Small intestine (tissue), 7 donors: ENCODE results near the gene CACNA2D3. TPM values are rescaled to one million over a fixed set of nuclear protein-coding genes. Genes with fewer than 3 reads are reported as not detected.
"Not testable (repeated sequence)": the region's sequence is repeated elsewhere in the genome, so short reads cannot be mapped to it uniquely, and the experiment has no call there.

ENCODE experiments used
- DNase-seq, 2 donors: peaks; one replicate each; pipeline versions ENCODE4 v3.0.0 to v3.0.0-alpha.2; 2013
- FAIRE-seq: peaks from 2 replicates; lab custom pipeline; 2012; peaks lifted over from hg19 to GRCh38; lab: Jason Lieb, UNC
- H3K27ac ChIP-seq, 3 donors: one replicate each; pipeline ENCODE4 v1.5.1; 2013; ENCODE audit warnings: low read length in 2 of 3, mild to moderate bottlenecking in 2 of 3, control low read depth in 1 of 3, inconsistent platforms in 1 of 3, low read depth in 1 of 3, moderate library complexity in 1 of 3
- H3K27me3 ChIP-seq, 3 donors: one replicate each; pipeline ENCODE4 v1.6.1; 2013; ENCODE audit warnings: low read length in 3 of 3, inconsistent platforms in 1 of 3; ENCODE audit not compliant: control insufficient read depth in 3 of 3, insufficient read depth in 3 of 3
- H3K36me3 ChIP-seq, 3 donors: one replicate each; pipeline ENCODE4 v1.6.1; 2013; ENCODE audit warnings: low read length in 3 of 3, inconsistent platforms in 1 of 3, low read depth in 1 of 3, mild to moderate bottlenecking in 1 of 3, moderate library complexity in 1 of 3; ENCODE audit not compliant: control insufficient read depth in 3 of 3, insufficient read depth in 2 of 3
- H3K4me1 ChIP-seq, 3 donors: one replicate each; pipeline ENCODE4 v1.6.1; 2013; ENCODE audit warnings: low read length in 2 of 3, inconsistent platforms in 1 of 3, low read depth in 1 of 3, mild to moderate bottlenecking in 1 of 3, moderate library complexity in 1 of 3; ENCODE audit not compliant: control insufficient read depth in 3 of 3, insufficient read depth in 2 of 3
- H3K4me3 ChIP-seq, 3 donors: one replicate each; pipeline ENCODE4 v1.5.1; 2013; ENCODE audit warnings: low read length in 3 of 3, control low read depth in 1 of 3, inconsistent platforms in 1 of 3, low read depth in 1 of 3, mild to moderate bottlenecking in 1 of 3, moderate library complexity in 1 of 3
- H3K9me3 ChIP-seq, 2 donors: one replicate each; pipeline ENCODE4 v1.6.1; 2013; ENCODE audit warnings: low read depth in 1 of 2, low read length in 1 of 2; ENCODE audit not compliant: control insufficient read depth in 2 of 2, insufficient read depth in 1 of 2
- WGBS, 3 donors: extraction: QIAGEN DNeasy Blood & Tissue Kit; methylation state at CpG; one replicate each; pipeline ENCODE4 v1.1.7; 2013; 5-methylcytosine and 5-hydroxymethylcytosine counted together
- polyA plus RNA-seq, 4 donors: library from polyadenylated mRNA; stranded (reverse) in 3 of 4; unstranded in 1 of 4; fragments of 200-250 nt in 3 of 4; fragments of 120-200 nt in 1 of 4; gene quantifications; one replicate each; pipeline versions ENCODE4 v1.2.1 to v1.2.3, GENCODE V29; 2013
- donor health status: healthy with polysubstance abuse.
- donor health status: control.
- donor health status: control.
- donor health status: Bipolar disorder and iron deficiency.
- donor health status: healthy.

The CACNA2D3 gene
- polyA plus RNA-seq, 4 donors = 0.27 to 0.61 TPM; not detected in 2

DNA sequence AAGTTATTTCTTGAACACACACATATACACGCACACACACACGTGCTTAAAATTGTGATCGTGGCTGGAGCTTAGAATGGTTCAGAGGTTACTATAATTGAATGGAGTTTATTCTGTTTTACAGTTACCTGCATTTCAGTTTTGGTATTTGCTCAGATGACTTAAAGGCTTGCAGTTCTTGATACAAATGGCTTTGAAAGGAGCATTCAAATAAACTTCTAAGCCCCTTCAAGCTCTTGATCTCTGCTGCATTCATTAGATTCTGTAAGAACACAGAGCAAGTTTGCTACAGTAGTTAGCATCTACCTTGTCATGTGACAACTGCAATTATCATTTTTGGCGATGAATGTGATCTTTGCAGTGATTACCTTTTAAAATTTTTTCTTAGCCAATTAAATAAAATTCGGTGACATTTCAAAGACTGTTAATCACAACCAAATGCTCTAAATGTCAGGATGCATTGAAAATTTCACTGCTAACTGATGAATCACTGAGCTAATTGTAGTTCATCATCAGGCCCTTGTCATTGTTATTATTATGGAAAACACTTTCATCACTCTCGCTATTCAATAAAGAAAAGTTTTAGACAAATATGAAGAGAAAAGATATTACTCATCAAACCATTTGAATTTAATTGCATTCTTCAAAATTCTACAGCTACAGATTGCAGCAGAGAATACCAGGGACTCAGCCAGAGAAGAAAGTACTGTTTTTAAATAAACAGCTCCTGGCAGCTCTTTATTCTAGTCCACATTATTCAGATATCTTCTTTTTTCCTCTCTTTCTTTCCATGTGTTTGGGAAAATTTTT is 509.4 kb downstream of the CACNA2D3 start:
- WGBS, 3 donors = 79 to 83% (median 81%) methylated on average over 6 of the region's 6 CpGs
- no peaks in the 10 kb centered on the region for H3K4me1 ChIP-seq
- FAIRE-seq = no peak
- no peak overlapping the region for H3K27ac ChIP-seq
- no peaks in the 10 kb centered on the region for H3K36me3 ChIP-seq
- H3K9me3 ChIP-seq = no peaks in the 10 kb centered on the region
- H3K4me3 ChIP-seq = no peak overlapping the region
- DNase-seq = no peak
- H3K27me3 ChIP-seq = no peaks in the 10 kb centered on the region

DNA sequence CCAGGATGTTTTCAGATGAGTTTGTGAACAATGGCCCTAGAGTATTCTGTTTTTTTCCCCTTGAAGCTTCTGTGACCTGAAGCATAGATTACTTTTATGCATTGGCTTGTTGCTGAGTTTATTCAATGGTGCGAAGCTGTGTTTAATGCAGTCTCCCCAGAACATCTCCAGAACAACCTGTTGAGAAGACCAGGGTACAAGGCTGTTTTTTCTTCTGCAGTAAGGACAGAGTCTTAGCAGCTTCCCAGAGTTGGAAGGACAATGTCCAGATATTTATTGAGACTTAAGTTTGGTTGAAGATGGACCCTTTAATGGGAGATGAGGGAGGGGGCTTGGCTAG is 509.9 kb downstream of the CACNA2D3 start:
- DNase-seq (no peak), FAIRE-seq (no peak)
- H3K4me1 ChIP-seq = no peaks in the 10 kb centered on the region
- H3K4me3 ChIP-seq = no peak overlapping the region
- H3K27ac ChIP-seq = no peak overlapping the region
- WGBS, 3 donors = 90 to 96% (median 92%) methylated on average over 1 of the region's 1 CpG
- no peaks in the 10 kb centered on the region for H3K27me3 ChIP-seq
- no peaks in the 10 kb centered on the region for H3K36me3 ChIP-seq
- H3K9me3 ChIP-seq = no peaks in the 10 kb centered on the region

DNA sequence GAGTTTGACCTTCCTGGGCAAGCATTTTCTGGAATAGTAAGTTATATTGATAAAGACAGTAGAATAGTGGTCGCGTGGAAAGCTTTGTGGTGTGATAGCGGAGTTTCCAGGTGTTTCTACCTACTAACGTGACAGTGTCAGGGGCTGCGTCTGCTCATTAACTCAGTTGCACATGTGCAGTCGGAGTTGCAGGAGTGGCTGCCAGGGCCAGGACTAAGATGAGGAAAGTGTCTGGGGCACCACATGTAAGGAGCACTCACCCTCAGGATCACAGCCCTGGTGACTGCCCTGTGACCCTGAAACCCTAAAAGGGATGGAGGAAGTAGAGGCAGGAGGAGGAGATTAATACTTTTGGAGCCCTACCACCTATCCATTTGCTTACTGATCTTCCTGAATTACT is 510.5 kb downstream of the CACNA2D3 start:
- Histone ChIP-seq H3K27me3 (no peaks in the 10 kb centered on the region), H3K27ac (no peak overlapping the region), H3K9me3 (no peaks in the 10 kb centered on the region), H3K4me1 (no peaks in the 10 kb centered on the region), H3K4me3 (no peak overlapping the region), H3K36me3 (no peaks in the 10 kb centered on the region)
- FAIRE-seq = no peak
- no peak for DNase-seq
- 93 to 96% (median 95%) methylated on average over 6 of the region's 6 CpGs for WGBS, 3 donors

DNA sequence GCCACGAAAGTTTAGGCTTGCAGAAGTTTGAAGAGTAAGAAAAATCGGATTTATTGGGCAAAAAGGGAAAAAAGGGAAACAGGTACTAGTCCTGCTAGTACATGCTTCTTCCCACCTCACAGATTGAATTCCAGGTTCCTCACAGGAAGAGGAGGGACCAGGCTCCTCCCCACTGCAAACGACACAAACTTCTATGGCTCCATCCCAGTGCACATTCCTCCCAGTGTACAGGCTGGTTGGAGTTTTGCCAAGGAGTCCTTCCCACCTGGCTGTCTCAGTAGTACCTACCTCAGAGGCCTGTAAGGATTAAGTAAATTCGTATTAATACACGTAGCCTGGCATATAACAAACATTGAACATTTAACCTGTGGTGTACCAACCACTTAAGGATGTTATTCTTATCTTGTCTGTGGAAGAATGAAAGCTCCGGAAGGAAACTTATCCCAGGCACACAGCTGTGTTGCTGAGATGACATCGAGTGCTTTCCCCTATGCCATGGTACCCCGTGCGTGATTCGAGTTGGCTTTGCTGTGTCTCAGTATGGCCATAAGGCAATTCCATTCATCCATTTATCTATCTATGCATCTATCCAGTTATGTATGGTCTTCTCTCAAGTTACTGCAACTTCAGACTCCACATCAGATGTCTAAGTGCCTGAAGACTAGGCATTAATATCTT is 511.2 kb downstream of the CACNA2D3 start:
- FAIRE-seq (no peak), DNase-seq (no peak)
- WGBS, 3 donors = 70 to 71% (median 71%) methylated on average over 10 of the region's 10 CpGs
- H3K9me3 ChIP-seq = no peaks in the 10 kb centered on the region
- no peak overlapping the region for H3K27ac ChIP-seq
- H3K27me3 ChIP-seq = no peaks in the 10 kb centered on the region
- no peaks in the 10 kb centered on the region for H3K4me1 ChIP-seq
- H3K4me3 ChIP-seq = no peak overlapping the region
- no peaks in the 10 kb centered on the region for H3K36me3 ChIP-seq

DNA sequence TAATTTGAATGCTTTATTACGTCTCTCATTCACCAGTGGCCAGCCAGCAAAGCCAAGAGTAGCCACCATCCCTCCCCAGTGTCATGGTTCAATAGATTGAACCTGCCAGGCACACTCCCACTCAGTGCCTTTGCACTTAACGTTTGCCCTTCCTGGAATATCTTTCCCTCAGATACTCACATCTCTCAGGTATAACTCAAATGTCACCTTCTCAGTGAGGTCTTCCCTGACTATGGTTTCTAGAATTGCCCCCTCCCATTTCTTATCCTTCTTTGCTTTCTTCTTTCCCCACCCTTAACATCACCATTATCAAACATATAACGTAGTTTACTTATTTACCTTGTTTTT is 511.7 kb downstream of the CACNA2D3 start:
- H3K27me3 ChIP-seq = no peaks in the 10 kb centered on the region
- 69 to 80% (median 69%) methylated on average over 3 of the region's 3 CpGs for WGBS, 3 donors
- H3K4me3 ChIP-seq = no peak overlapping the region
- no peak overlapping the region for H3K27ac ChIP-seq
- H3K9me3 ChIP-seq = no peaks in the 10 kb centered on the region
- no peaks in the 10 kb centered on the region for H3K4me1 ChIP-seq
- FAIRE-seq = no peak
- H3K36me3 ChIP-seq = no peaks in the 10 kb centered on the region
- DNase-seq = no peak

DNA sequence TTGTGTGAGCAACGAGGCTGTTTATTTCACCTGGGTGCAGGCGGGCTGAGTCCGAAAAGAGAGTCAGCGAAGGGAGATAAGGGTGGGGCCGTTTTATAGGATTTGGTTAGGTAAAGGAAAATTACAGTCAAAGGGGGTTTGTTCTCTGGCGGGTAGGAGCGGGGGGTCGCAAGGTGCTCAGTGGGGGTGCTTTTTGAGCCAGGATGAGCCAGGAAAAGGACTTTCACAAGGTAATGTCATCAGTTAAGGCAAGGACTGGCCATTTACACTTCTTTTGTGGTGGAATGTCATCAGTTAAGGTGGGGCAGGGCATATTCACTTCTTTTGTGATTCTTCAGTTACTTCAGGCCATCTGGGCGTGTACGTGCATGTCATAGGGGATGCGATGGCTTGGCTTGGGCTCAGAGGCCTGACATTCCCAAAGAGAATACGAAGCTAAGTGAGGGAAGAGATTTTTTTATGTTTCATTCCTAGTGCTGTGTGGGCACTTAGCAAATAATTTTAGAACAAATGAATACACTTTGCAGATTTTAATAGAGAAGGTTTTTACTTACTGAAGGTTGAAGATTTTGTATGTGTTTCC is 517.5 kb downstream of the CACNA2D3 start:
- H3K4me3 ChIP-seq, H3K27me3 ChIP-seq, H3K27ac ChIP-seq, H3K36me3 ChIP-seq, FAIRE-seq, H3K4me1 ChIP-seq, DNase-seq, H3K9me3 ChIP-seq: not testable (repeated sequence)
- 39 to 45% (median 43%) methylated on average over 12 of the region's 12 CpGs for WGBS, 3 donors

DNA sequence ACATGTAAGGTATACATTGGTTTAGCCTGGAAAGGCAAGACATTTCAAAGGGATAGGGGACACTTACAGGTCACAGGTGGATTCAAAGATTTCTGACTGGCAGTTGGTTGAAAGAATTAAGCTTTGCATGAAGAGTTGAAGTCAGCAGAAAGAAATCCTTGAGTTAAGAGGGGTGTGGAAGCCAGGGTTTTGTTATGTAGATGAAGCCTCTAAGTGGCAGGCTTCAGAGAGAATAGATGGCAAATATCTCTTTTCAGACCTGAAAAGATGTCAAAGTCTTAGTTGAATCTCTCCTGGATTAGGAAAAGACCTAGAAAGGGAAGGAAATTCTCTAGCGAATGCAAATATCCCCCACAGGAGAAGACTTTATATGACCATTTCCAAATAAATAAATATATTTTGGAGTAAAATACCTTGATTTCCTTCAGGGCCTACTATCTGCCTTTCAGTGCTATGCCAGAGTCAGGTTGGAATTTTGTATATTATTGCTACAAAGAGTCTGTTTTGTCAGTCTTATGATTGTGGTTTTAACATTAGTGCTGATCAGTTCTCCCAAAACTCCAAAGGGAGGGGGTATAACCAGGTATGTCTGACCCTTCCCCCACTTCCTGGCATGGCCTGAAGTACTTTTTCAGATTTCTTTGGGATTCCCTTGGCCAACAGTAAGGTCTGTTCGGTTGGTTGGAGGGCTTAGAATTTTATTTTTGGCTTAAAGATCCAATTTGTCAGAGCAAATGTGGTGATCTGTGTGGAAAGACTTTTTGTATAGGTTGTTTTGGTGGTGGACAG is 519.1 kb downstream of the CACNA2D3 start:
- H3K27ac ChIP-seq = no peak overlapping the region
- H3K4me3 ChIP-seq = no peak overlapping the region
- 67 to 78% (median 71%) methylated on average over 2 of the region's 2 CpGs for WGBS, 3 donors
- peaks cover 0 to 6% (median 0%) of the 10 kb centered on the region in 3 donors for H3K27me3 ChIP-seq
- FAIRE-seq (no peak), DNase-seq (no peak)
- H3K36me3 ChIP-seq = no peaks in the 10 kb centered on the region
- H3K9me3 ChIP-seq = no peaks in the 10 kb centered on the region
- H3K4me1 ChIP-seq = no peaks in the 10 kb centered on the region

DNA sequence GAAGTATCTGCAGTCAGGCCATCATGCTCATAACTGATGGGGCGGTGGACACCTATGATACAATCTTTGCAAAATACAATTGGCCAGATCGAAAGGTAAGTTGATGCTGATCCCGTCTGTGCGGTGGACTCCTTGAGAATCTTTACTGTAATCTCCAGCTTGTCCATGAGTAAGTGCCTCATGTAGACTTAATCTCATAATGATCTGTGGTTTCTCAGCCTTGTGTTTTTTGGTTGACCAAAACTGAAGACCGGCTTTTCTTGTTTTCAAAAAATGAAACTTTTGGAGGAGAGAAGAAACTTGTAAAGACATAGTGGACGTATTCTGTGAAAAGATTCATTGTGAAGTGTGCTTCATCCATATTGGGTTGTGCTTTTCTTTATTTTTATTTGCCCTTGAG is 519.8 kb downstream of the CACNA2D3 start:
- WGBS, 3 donors = 91 to 94% (median 91%) methylated on average over 6 of the region's 6 CpGs
- H3K4me1 ChIP-seq = no peaks in the 10 kb centered on the region
- H3K27ac ChIP-seq = no peak overlapping the region
- no peak overlapping the region for H3K4me3 ChIP-seq
- peaks cover 0 to 4% of the 10 kb centered on the region in 2 donors for H3K9me3 ChIP-seq
- FAIRE-seq (no peak), DNase-seq (no peak)
- no peaks in the 10 kb centered on the region for H3K36me3 ChIP-seq
- peaks cover 0 to 6% (median 0%) of the 10 kb centered on the region in 3 donors for H3K27me3 ChIP-seq
